Endothelial cell of umbilical vein (primary cell): ENCODE data around the gene EIF2A. TPM values are rescaled to one million over a fixed set of nuclear protein-coding genes. Genes with fewer than 3 reads are reported as not detected.

Experiments used
- BruUV-seq: library from RNA; stranded (reverse); fragments of 400-500 nt; replicated peaks from 2 replicates; lab custom pipeline; 2021; lab: Mats Ljungman, UMichigan
- CTCF ChIA-PET: fragments of 300-600, 350-600 bp; sonication (Branson Sonifier 250); formaldehyde crosslinking; loops from one replicate; lab custom pipeline; 2021; ENCODE audit warnings: antibody characterized with exemption, inconsistent platforms; lab: Charles Lee
- POLR2A ChIA-PET: fragments of 300-600, 350-600 bp; sonication (Branson Sonifier 250); formaldehyde crosslinking; loops from one replicate; lab custom pipeline; 2021; ENCODE audit warnings: antibody characterized with exemption, inconsistent platforms; lab: Charles Lee
- DNase-seq: peaks from one replicate; pipeline ENCODE4 v3.0.0-alpha.2; 2011; ENCODE audit warnings: low read depth, low spot score
- FAIRE-seq: peaks from 2 replicates; lab custom pipeline; 2011; peaks lifted over from hg19 to GRCh38; lab: Jason Lieb, UNC
- H2AFZ ChIP-seq: 2 replicates; pipeline ENCODE4 v1.6.0; 2012; ENCODE audit warnings: low read depth, low read length, control low read depth, inconsistent platforms
- H3K27ac ChIP-seq: 2 replicates; pipeline ENCODE4 v1.5.1; 2011; ENCODE audit warnings: low read depth, mild to moderate bottlenecking, control low read depth, low read length, moderate library complexity; ENCODE audit not compliant: insufficient read depth
- H3K27me3 ChIP-seq, 2 experiments: 2 replicates each; pipeline versions ENCODE4 v1.6.0 to v1.6.1; 2011; ENCODE audit warnings: low read length in 2 of 2, mixed read lengths in 1 of 2; ENCODE audit not compliant: control insufficient read depth in 2 of 2, insufficient read depth in 2 of 2
- H3K36me3 ChIP-seq, 2 experiments: 2 replicates in 1 of 2; 3 replicates in 1 of 2; pipeline ENCODE4 v1.5.1; 2011; ENCODE audit warnings: low read length in 2 of 2, mild to moderate bottlenecking in 1 of 2, moderate library complexity in 1 of 2; ENCODE audit not compliant: control insufficient read depth in 2 of 2, insufficient read depth in 2 of 2; ENCODE audit errors: extremely low read depth in 1 of 2
- H3K4me1 ChIP-seq: 3 replicates; pipeline ENCODE4 v1.5.1; 2011; ENCODE audit warnings: mild to moderate bottlenecking, low read length; ENCODE audit not compliant: control insufficient read depth, insufficient read depth; ENCODE audit errors: extremely low read depth
- H3K4me2 ChIP-seq: 2 replicates; pipeline ENCODE4 v1.6.1; 2011; ENCODE audit warnings: low read length, control low read depth, mixed read lengths; ENCODE audit not compliant: insufficient read depth
- H3K4me3 ChIP-seq, 3 experiments: fragments of 200-600 bp in 1 of 3; sonication (generic), shearing (Covaris generic) in 1 of 3; replicated peaks in 1 of 3; 2 replicates each; pipeline ENCODE4 v1.5.1; 2011 to 2016; ENCODE audit warnings: control low read depth in 3 of 3, low read length in 3 of 3, mild to moderate bottlenecking in 2 of 3, inconsistent platforms in 1 of 3, low read depth in 1 of 3, moderate library complexity in 1 of 3; ENCODE audit not compliant: insufficient read depth in 1 of 3
- H3K79me2 ChIP-seq: 2 replicates; pipeline ENCODE4 v1.6.0; 2012; ENCODE audit warnings: low read length, inconsistent platforms; ENCODE audit not compliant: control insufficient read depth, insufficient read depth
- H3K9ac ChIP-seq: replicated peaks from 2 replicates; pipeline ENCODE3; 2011; ENCODE audit warnings: low read length, control low read depth; ENCODE audit not compliant: insufficient read depth; ENCODE audit errors: extremely low read depth
- H3K9me1 ChIP-seq: replicated peaks from 3 replicates; pipeline ENCODE4 v1.6.0; 2011; ENCODE audit warnings: mild to moderate bottlenecking, low read length; ENCODE audit not compliant: control insufficient read depth, insufficient read depth; ENCODE audit errors: extremely low read depth
- H3K9me3 ChIP-seq: replicated peaks from 2 replicates; pipeline ENCODE4 v1.5.1; 2012; ENCODE audit warnings: low read length, inconsistent platforms; ENCODE audit not compliant: control insufficient read depth, insufficient read depth
- H4K20me1 ChIP-seq: replicated peaks from 2 replicates; pipeline ENCODE3; 2011; ENCODE audit warnings: mild to moderate bottlenecking, low read length; ENCODE audit not compliant: control insufficient read depth, insufficient read depth; ENCODE audit errors: extremely low read depth
- EZH2 ChIP-seq: IDR thresholded peaks from 2 replicates; pipeline ENCODE4 v1.6.1; 2012; ENCODE audit warnings: borderline replicate concordance, low read depth, mild to moderate bottlenecking, moderate library complexity, low read length, inconsistent platforms; ENCODE audit not compliant: severe bottlenecking
- FOS ChIP-seq: IDR thresholded peaks from 2 replicates; pipeline ENCODE4 v1.6.1; 2011; ENCODE audit warnings: mild to moderate bottlenecking, low read length, moderate library complexity, borderline replicate concordance; ENCODE audit not compliant: insufficient read depth
- JUN ChIP-seq: IDR thresholded peaks from 2 replicates; pipeline ENCODE4 v1.6.1; 2011; ENCODE audit warnings: borderline replicate concordance, low read depth; ENCODE audit not compliant: insufficient read length, insufficient read depth
- MAX ChIP-seq: IDR thresholded peaks from 2 replicates; pipeline ENCODE4 v1.6.1; 2011; ENCODE audit not compliant: insufficient read depth, insufficient read length
- MYC ChIP-seq: IDR thresholded peaks from one replicate; pipeline ENCODE4 v1.6.1; 2011; ENCODE audit warnings: mild to moderate bottlenecking, low read depth, low read length
- POLR2A ChIP-seq: IDR thresholded peaks from 2 replicates; pipeline ENCODE4 v1.6.1; 2012; ENCODE audit warnings: low read depth, mild to moderate bottlenecking, control low read depth, low read length
- POLR2AphosphoS5 ChIP-seq: IDR thresholded peaks from 2 replicates; pipeline ENCODE4 v1.6.1; 2012; ENCODE audit warnings: low read depth, mild to moderate bottlenecking, control low read depth, low read length, moderate library complexity; ENCODE audit not compliant: insufficient read depth
- dilution Hi-C: fragments of 300-500 bp; cut with MboI; formaldehyde crosslinking; loops from one replicate; pipeline ENCODE4 v1.15.0; 2019; ENCODE audit warnings: low sequenced_read_pairs; ENCODE audit not compliant: extremely low pct_ligation_motif_present
- intact Hi-C: fragments of 100-400 bp; cut with micrococcal nuclease; formaldehyde crosslinking; loops from one replicate; pipeline ENCODE4 v1.10.0; 2022
- polyA plus RNA-seq, 4 experiments: library from polyadenylated mRNA; depleted of rRNA in 3 of 4; stranded (reverse) in 3 of 4; unstranded in 1 of 4; fragments of >200 nt; gene quantifications; 2 replicates each; pipeline versions ENCODE4 v1.2.1 to v1.2.3, GENCODE V29; 2011 to 2012; ENCODE audit warnings: missing spikeins in 1 of 4
- total RNA-seq: library from RNA; stranded (reverse); gene quantifications from 2 replicates; pipeline ENCODE4 v1.2.3, GENCODE V29; 2021
- TF ChIP-seq, protein P1 (sequence below), 2 donors: IDR thresholded peaks; 1 replicate in 1 of 2; 2 replicates in 1 of 2; pipeline ENCODE4 v1.5.1; 2011; ENCODE audit warnings: low read length in 2 of 2, mild to moderate bottlenecking in 2 of 2, moderate library complexity in 2 of 2, control low read depth in 1 of 2, inconsistent platforms in 1 of 2, low read depth in 1 of 2; ENCODE audit not compliant: insufficient read depth in 1 of 2; ENCODE audit errors: extremely low read depth in 1 of 2

EIF2A gene
- total and polyA plus RNA-seq, 2 donors (not counting 3 experiments of a cell fraction or from before 2014, with no cell fraction given): 85.2 to 97.6 TPM

DNA sequence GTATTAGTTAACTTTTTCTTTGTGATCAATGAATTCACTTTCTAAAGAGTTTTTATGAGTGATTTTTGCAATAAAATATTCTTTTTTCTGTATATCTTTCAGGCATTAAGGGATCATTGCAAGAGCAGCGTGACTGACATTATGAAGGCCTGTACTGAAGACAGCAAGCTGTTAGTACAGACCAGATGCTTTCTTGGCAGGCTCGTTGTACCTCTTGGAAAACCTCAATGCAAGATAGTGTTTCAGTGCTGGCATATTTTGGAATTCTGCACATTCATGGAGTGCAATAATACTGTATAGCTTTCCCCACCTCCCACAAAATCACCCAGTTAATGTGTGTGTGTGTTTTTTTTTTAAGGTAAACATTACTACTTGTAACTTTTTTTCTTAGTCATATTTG is 81.0 kb downstream of the EIF2A start:
- no peak for FAIRE-seq
- Histone ChIP-seq H3K4me2 (no peak overlapping the region), H3K9me3 (no peaks in the 10 kb centered on the region), H3K4me3 (no peak overlapping the region), H3K4me1 (no peaks in the 10 kb centered on the region), H2AFZ (no peak overlapping the region), H3K36me3 (peaks cover 4 to 15% of the 10 kb centered on the region in 2 experiments), H3K9ac (no peak overlapping the region), H3K9me1 (no peaks in the 10 kb centered on the region), H3K79me2 (peaks cover 2% of the 10 kb centered on the region), H3K27ac (no peak overlapping the region), H4K20me1 (no peaks in the 10 kb centered on the region), H3K27me3 (no peaks in the 10 kb centered on the region)
- POLR2A ChIA-PET: no interaction called here
- no peak for DNase-seq
- BruUV-seq: no TSS peak
- dilution Hi-C loops (no loop called here), intact Hi-C loops (no loop called here)
- no peak for TF ChIP-seq MYC
- TF ChIP-seq MAX: no peak
- TF ChIP-seq EZH2: no peak
- no peak for TF ChIP-seq POLR2A
- TF ChIP-seq, protein P1, sequence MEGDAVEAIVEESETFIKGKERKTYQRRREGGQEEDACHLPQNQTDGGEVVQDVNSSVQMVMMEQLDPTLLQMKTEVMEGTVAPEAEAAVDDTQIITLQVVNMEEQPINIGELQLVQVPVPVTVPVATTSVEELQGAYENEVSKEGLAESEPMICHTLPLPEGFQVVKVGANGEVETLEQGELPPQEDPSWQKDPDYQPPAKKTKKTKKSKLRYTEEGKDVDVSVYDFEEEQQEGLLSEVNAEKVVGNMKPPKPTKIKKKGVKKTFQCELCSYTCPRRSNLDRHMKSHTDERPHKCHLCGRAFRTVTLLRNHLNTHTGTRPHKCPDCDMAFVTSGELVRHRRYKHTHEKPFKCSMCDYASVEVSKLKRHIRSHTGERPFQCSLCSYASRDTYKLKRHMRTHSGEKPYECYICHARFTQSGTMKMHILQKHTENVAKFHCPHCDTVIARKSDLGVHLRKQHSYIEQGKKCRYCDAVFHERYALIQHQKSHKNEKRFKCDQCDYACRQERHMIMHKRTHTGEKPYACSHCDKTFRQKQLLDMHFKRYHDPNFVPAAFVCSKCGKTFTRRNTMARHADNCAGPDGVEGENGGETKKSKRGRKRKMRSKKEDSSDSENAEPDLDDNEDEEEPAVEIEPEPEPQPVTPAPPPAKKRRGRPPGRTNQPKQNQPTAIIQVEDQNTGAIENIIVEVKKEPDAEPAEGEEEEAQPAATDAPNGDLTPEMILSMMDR (IDR thresholded peaks at IDR 0.05; ENCODE audit: extremely low read depth in 1 of 2, insufficient read depth in 1 of 2, low read depth in 1 of 2, low read length in 2 of 2): no peak
- no peak for TF ChIP-seq FOS
- TF ChIP-seq POLR2AphosphoS5: no peak
- no peak for TF ChIP-seq JUN
- CTCF ChIA-PET: interaction anchor here (1.1 kb wide), 1 partner anchor 10 kb away, joined by 3 read pairs; no protein-coding TSS in a partner anchor
